Measurements from ENCODE around the gene CD151. TPM values are rescaled to one million over a fixed set of nuclear protein-coding genes. Genes with fewer than 3 reads are reported as not detected.

CD151 gene
- total RNA-seq, 2 donors from 2014 or later, result 371 to 396 TPM

DNA sequence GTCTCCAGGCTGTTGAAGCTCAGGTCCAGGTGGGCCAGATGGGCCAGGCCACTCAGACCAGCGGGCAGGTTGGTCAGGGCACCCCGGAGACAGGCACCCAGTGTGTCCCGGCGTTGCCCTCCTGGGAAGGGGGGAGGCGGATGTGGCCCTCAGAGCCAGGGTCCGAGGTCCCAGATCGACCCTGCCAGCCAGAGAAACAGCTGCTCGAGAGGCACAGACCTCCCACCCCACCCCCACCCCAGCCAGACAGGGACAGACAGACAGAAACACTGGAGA is 29.3 kb upstream of the CD151 start:
- H3K9me3 ChIP-seq, result no peaks in the 10 kb centered on the region
- H3K27me3 ChIP-seq, result no peaks in the 10 kb centered on the region
- H3K27ac ChIP-seq, result no peak overlapping the region
- peaks cover 17% of the 10 kb centered on the region for H3K4me1 ChIP-seq
- intact Hi-C loops (cut with DNase I), result no loop called here
- no peak for TF ChIP-seq CTCF (IDR thresholded peaks at IDR 0.05)
- no peak for DNase-seq
- H3K4me3 ChIP-seq, result no peak overlapping the region
- H3K36me3 ChIP-seq, result no peaks in the 10 kb centered on the region
- no peak overlapping the region for H3K9ac ChIP-seq (ENCODE audit: low read depth in 2 of 2, low read length in 2 of 2)

- H3K9ac ChIP-seq (ENCODE audit: low read depth in 2 of 2, low read length in 2 of 2), result peak overlapping the region; percentile 72 to 75
- no peaks in the 10 kb centered on the region for H3K36me3 ChIP-seq
- TF ChIP-seq CTCF (IDR thresholded peaks at IDR 0.05), result no peak
- H3K27ac ChIP-seq, result peak overlapping the region; percentile 83
- intact Hi-C loops (cut with DNase I), result no loop called here
- H3K27me3 ChIP-seq, result no peaks in the 10 kb centered on the region
- peaks cover 20% of the 10 kb centered on the region for H3K4me1 ChIP-seq
- no peaks in the 10 kb centered on the region for H3K9me3 ChIP-seq
- no peak for DNase-seq
- peak overlapping the region; percentile 67 for H3K4me3 ChIP-seq
Observed at GRCh38 chr11:803770-804598, 28.8 kb upstream of the CD151 start.

DNA sequence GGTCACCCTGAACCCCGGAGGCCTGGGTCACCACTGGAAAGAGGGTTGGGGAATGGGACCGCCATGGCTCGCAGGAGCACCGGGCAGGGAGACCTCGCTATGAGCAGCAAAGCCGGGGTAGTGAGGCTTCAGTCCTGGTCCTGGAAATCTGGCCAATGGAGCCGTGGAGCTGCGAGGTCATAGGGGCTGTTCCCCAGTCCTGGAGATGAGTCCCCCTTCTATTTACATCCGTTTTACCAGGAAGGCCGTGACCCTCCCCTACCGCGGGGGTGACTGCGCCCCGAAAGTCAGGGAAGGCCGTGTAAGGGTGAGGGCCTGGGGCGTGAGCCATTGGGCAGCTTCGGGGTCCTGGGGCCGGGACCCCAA is 28.2 kb upstream of the CD151 start:
- Histone ChIP-seq H3K4me3 (peak overlapping the region; percentile 67), H3K9ac (ENCODE audit: low read depth in 2 of 2, low read length in 2 of 2) (peak overlapping the region; percentile 72 to 75), H3K27ac (peak overlapping the region; percentile 83), H3K4me1 (peaks cover 20% of the 10 kb centered on the region), H3K9me3 (no peaks in the 10 kb centered on the region), H3K36me3 (no peaks in the 10 kb centered on the region), H3K27me3 (no peaks in the 10 kb centered on the region)
- DNase-seq, result no peak
- intact Hi-C loops (cut with DNase I), result no loop called here
- TF ChIP-seq CTCF (IDR thresholded peaks at IDR 0.05), result no peak

GRCh38 chr11:808427-809286 is 24.1 kb upstream of the CD151 start:
- Histone ChIP-seq H3K9ac (ENCODE audit: low read depth in 2 of 2, low read length in 2 of 2) (peak overlapping the region; percentile 87 to 100), H3K27me3 (no peaks in the 10 kb centered on the region), H3K9me3 (no peaks in the 10 kb centered on the region), H3K27ac (peak overlapping the region; percentile 84), H3K4me1 (peaks cover 31% of the 10 kb centered on the region), H3K36me3 (peaks cover 4% of the 10 kb centered on the region), H3K4me3 (peak overlapping the region; percentile 99)
- intact Hi-C loops (cut with DNase I), result no loop called here
- TF ChIP-seq CTCF (IDR thresholded peaks at IDR 0.05), result no peak
- no peak for DNase-seq

DNA sequence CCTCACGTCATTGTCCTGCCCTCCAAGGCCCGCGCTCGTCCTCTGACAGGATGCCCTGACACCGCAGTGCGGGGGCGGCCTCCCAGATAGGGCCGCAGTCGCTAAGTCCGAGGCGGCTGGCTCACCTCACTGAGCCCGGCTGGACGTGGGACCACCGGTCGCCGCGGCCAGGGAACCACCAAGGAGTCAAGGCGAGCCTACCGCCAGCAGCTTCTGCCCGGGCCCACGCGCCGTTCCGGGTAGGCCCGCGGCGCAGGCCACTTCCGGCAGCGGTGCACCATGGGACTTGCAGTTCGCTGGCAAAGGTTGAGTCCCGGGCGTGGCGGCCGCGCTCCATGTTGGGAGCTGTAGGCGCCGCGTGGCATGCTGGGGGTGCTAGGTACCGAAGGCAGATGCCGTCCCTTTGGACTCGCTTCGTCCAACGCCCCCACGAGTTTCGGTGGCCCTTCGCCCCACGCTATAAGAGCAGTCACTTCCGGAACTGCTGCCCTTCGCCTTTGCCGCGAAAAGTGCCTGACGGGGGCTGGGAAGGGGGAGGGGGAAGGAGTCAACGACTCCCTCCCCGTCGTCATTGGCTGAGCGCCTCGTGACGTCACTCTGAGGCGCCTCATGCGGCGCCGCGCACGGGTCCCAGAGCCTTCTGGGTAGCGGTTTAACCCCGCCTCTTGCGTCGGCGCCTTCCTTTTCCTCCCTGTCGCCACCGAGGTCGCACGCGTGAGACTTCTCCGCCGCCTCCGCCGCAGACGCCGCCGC is 23.3 kb upstream of the CD151 start, which contains the start of gene RPLP2:
TSS of gene RPLP2 (plus strand) at position 681 of the 753 bp plus-strand sequence. CDS start 268 bp downstream, outside the sequence.
- intact Hi-C loops (cut with DNase I), result no loop called here
- peaks cover 4% of the 10 kb centered on the region for H3K36me3 ChIP-seq
- H3K27me3 ChIP-seq, result no peaks in the 10 kb centered on the region
- H3K4me3 ChIP-seq, result peak within 1 kb of the TSS; percentile 99
- peak within 1 kb of the TSS; percentile 84 for H3K27ac ChIP-seq
- peak within 1 kb of the TSS; percentile 94 to 100 for H3K9ac ChIP-seq (ENCODE audit: low read depth in 2 of 2, low read length in 2 of 2)
- DNase-seq, result peak; percentile 97
- no peaks in the 10 kb centered on the region for H3K9me3 ChIP-seq
- peaks cover 24% of the 10 kb centered on the region for H3K4me1 ChIP-seq
- TF ChIP-seq CTCF (IDR thresholded peaks at IDR 0.05), result no peak
